Activated CD8-positive, alpha-beta memory T cell treated with anti-CD3 and anti-CD28 coated beads for 1 hour (primary cell): ENCODE data around the gene EIF2B2.

ENCODE experiments used
- DNase-seq, 2 donors: peaks; one replicate each; pipeline ENCODE4 v3.0.0-alpha.2; 2020; ENCODE audit warnings: low read depth in 1 of 2; ENCODE audit errors: extremely low read depth in 1 of 2

EIF2B2 gene

DNA sequence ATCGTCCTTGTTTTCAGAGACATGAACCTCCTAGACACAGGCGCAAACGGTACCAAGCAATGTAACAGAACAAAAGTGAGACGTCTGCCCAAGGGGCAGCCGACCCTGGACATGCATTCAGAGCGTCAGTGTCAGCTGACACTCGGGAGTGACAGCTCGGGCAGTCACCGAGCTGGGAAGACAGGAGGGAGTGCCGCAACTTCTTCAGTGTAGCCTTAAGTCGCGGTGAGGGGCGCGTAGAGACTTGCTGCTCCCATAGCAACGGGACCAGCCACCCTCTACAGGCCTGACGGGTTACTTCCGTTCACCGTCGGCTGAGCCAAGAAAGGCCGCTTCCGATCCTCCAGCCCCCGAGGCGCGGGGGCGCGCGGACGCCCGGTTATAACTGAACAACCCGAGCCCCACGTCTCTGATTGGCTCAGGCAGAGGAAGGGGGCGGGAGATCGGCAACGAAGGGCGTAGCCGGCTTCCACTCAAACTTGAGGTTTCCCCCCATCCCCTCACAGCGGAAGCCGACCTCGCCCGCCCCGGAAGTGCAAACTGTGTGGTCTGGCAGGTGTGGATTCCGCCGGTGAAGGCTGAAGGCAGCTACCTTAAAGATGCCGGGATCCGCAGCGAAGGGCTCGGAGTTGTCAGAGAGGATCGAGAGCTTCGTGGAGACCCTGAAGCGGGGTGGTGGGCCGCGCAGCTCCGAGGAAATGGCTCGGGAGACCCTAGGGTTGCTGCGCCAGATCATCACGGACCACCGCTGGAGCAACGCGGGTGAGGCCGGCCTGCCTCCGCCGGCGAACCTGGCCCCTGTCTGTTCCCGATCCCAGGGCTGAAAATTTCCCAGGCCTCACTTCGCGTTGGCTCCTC is at the start of gene EIF2B2:
TSS of gene EIF2B2 (plus strand) at position 530 of the 858 bp plus-strand sequence. CDS start at position 600, 70 bp downstream.
- DNase-seq: peak; percentile 96 to 97

DNA sequence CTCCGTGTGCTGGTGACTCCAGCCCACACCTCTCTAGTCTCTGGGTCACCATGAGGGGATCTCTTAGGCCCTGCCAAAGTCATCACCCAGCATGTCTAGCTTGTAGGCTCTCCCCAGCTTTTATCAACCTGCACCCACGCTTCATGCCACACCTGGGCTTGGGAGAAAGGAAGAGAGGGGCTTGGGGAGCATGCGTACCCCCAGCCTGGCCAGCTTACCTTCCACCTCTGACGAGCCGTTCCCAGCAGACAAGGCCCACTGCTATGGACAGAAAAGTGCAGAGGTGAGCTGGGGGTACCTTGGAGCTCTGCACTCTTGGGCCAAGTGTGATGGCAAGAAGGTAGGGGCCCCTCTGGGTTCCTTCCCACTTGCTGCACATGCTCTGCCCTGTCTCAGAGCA is 49.0 kb upstream of the EIF2B2 start:
- no peak for DNase-seq

DNA sequence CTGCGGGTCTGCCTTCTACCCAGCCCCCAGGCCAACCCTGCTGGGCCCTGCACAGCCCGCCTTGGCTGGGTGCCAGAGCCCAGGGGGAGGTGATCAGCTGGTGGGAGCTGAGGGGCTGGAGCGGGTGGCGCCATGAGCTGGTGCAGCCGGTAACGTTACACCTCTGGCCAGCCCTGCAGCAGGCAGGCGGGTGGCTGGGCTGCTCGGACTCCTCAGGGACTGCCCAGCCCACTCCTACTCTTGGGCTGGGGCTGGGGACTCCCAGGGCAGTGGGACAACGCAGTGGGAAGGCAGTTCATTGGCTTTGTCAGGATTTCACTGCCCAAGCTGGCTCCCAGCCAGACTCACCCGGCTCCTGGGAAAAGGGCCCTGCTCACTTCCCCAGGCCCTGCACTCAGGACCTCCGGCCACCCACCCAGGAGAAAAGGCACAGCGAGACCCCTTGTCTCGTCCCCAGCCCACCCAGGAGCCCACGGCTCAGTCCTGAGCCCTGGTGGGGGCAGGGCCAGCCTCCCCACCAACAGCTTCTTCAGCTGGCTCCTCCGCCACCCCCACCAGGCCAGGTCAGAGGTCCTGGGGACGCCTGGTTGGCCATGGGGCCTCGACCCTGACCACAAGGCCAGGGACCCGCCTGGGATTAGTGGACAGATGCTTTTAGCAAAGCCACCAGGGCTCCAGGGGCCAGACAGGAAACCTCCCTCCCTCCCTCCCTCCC is 48.3 kb upstream of the EIF2B2 start:
- no peak for DNase-seq

DNA sequence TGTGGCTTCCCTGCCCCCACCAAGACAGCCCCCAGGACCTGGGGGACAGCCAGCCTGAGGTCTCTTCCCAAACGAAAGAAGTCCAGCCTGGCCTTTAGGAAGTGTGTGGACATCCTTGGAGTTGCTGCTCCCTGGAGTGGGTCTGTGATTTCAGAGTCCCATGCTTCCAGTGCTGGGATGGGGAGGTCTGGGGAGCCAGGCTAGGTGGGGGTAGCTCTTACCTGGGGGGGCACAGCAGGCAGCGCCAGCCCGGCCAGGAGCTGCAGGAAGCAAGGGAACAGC is 47.8 kb upstream of the EIF2B2 start:
- no peak for DNase-seq

DNA sequence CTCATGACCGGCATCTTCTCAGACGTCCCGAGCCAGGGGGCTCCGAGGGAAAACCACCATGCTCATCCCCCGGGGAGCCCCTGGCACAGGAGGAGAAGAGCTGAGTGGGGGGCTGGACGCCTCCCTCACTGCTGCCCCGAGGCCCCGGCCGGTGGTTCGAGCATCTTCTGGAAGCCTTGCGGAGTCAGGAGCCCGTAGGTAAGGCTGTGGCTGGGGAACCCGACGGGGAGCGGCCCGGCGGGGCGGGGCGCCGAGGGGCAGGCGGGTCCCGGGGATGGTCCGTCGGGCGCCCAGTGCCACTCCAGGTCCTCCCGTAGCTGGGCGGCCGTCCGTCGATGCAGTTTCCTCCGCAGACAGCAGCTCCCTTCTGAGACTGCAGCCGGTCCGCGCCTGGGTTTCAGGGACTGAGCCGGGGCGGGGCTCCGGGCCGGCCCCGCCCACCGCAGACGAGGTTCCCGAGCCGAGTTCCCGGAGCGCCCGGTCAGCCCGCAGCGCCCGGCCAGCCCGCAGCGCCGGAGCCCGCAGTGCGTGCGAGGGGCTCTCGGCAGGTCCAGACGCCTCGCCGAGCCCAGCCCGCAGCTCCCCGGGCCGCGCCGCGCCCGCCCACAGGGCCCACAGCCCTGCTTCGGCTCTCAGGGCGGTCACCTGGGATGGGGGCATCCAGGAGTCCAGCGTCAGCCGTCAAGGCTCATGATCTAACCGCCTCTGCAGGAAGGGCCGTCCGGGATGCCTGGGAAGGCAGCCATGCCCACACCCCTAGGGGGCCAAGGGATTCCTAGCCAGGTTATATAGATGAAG is 47.3 kb upstream of the EIF2B2 start, which contains the start of gene PGF:
TSS of gene PGF (minus strand) at position 369 of the 798 bp plus-strand sequence. CDS start at position 14, 355 bp downstream.
- no peak for DNase-seq

DNA sequence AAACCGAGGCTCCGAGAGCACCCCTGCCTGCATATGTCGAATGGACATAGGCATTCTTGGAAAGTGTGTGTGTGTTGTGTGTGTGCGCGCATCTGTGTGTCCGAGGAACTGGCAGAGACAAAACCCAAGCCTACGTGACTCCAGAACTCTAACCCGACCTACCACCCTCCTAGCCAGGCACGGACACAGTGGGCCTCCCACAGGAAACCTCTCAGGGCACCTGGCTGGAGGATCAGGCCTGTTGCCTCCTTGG is 46.8 kb upstream of the EIF2B2 start:
- no peak for DNase-seq

DNA sequence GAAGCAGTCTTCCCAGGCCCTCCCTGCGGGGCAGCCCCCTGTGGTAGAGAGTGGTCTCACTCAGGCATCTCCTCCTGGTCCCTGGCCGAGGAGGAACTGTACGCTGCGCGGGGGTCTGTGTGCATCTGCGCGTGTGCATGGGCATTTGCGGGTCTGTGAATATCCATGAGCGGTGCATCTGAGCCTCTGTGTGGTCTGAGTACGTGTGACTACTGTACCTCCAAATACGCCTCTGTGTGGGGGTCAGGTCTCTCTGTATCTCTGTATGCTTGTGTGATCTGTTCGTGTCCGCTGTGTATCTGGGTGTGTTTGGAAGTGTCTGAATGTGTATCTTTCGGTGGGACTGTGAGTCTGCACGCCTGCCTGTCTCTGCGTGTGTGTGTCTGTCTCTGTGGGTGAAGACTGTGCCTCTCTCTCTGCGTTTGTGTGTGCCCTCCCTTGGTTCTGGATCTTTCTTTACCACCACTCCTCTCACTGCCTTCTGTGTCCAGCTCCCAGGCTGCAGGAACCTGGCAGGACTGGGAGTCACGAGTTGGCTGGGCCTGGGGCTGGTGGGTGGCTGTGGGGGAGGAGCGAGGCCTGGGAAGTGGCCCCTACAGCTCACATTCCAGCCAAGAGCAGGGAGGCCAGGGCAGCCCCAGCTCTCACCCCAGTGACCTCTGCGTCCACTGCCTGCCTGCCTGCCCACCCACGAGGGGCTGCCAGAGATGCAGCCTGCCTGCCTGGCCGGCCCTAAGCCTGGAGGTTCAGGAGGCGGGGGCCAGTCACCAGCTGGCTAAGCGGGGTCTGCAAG is 46.2 kb upstream of the EIF2B2 start:
- no peak for DNase-seq

DNA sequence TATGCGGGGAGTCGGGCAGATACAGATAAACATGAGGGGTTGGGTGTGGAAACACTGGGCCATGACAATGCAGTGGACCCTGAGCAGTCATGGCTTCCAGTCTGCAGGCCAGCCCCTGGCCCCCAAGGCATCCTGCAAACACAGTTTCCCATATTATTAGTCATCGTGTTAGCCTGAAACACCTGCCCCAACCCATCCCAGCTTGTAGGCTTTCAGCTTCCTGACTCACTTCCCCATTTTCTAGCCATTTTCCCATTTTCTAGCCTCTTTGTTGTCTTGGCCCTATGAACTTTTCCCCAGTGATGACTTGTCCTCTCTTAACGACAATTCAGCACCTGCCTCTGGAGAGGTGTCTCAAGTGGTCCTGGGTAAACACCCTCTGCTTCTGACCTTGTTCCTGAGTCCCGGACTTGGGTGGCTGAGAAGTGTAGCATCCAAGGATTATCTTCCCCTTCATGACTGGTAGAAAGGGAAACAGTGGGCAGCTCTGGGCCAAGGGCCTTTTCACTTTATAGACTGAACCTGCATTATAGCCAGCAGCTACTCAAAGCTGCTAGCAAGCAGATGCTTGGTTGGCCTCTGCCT is 43.0 kb upstream of the EIF2B2 start:
- DNase-seq: no peak

DNA sequence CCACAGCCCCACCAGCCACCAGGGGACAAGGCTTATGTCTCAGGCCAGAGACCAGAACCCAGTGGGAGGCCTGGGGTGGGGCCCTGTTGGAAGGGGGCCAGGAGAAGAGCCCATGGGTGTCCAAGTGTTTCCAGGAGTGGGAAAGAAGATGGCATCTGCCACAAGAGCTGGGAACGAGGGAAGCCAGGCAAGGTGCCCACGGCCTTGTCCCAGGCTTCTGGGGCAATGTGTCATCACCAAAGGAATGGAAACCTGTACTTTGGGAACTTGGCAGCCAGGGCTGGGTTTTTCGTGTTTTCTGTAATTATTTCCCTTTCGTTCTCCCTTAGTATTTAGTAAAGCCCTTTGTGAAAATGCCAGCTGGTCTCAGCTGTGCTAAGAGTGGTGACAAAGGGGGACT is 42.0 kb upstream of the EIF2B2 start:
- no peak for DNase-seq

DNA sequence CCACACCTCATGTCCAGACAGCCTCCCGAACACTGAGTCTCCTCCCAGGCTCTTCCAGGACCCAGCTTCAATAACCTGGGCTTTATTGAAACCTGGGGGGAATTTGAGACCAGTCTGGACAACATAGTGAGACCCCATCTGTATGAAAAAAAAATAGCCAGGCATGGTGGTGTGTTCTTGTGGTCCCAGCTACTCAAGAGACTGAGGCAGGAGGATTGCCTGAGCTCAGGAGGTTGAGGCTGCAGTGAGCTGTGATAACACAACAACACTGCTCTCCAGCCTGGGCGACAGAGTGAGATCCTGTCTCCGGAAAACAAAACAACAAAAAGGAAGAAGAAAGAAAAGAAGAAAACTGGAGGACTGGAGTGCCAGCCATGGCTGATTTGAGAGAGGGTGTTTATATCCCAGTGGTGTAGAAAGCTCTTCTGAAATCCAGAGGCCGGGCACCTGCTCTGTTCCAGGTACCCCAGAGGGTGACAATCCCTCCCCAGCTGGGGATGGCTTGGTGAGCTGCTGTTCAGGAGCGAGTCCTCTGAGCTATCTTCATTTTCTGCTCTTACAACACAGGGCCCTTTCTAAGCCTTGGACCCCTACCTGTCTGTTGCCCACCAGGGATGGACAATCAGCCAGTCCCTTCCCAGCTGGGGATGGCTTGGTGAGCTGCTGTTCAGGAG is 41.3 kb upstream of the EIF2B2 start:
- DNase-seq: no peak

DNA sequence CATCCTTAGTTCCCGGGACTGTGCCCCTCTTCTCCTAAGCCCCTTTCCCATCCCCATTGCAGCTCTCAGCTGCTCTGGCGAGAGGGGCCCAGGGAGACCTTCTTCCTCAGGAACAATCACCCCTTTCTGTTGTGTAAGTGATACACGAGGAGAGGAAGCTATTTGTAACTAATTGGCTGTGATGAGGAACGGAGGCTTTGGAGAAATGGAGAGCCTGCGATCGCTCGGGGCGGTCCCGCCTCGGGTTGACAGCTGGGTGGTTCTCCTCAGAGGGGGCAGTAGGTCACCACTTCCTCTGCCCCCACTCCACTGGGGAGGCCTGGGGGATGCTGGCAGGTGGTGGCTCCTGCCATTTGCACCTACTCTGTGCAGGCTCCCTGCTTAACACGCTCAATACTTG is 40.7 kb upstream of the EIF2B2 start:
- DNase-seq: no peak

DNA sequence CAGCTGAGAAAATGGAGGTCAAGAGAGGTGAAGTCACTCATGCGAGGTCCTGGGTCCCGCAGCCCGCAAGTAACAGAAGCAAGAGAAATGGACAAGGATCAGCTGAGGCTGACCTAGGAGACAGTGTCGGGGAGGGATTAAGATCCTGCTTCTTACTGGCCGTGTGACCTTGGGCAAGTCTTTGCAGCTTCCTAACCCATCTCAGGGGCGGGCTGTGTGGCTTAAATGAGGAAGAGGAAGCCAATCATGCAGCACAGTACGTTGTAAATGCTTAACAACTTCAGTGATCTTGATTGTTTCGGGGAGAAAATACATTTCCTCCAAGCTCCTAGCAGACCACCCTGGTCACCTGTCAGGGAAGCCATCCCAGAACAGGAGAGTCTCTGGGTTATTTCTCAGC is 40.2 kb upstream of the EIF2B2 start:
- no peak for DNase-seq

DNA sequence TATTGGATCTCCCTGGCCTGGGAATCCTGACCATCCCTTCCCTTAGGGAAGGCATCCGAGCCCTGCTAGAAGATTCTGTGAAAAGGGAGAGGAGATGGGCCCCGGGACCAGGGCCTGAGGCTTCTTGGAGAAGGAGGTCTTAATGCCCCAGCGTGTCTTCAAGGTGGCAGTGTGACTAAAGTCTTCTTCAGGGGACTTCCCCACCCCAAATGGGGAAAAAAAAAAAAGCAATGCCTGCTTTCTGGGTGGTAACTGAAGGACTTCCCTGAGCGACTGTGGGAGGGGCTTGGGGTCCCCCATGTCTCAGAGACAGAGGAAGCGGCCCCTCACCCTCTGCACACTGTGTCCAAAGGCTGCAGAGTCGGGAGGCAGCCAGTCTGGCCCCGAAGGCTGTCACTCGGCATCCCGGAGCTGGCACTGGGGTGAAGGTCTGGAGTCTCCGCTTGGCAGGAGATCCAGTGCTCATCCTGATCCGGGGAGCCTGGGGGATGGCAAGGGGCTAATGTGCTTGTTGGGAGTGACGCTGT is 39.5 kb upstream of the EIF2B2 start:
- DNase-seq: no peak

DNA sequence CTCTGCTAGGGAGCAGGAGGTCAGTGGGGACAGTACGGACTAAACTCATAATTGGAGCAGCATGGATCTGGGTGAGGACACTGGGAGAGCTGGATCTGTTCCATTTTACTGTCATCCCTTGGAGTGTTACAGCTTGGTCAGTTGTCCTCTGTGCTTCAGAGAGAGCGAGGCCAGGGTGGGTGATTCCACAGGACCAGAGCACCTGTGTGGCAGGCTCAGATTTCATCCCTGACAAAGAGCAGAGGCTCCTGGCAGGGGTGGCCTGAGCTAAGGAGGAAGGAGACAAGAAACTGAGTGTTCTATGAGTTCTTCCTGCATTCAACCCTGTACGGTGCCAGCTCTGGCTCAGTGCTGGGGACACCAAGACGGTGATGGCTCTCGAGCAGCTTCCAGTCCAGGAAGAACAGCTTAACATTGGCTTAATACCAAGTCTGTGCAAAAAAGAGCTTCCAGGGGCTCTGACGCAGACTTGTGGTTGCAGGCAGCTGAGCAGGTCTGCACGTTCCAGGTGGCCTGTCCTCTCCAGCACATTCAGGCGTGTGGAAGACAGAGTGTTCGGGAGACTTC is 38.9 kb upstream of the EIF2B2 start:
- DNase-seq: no peak

DNA sequence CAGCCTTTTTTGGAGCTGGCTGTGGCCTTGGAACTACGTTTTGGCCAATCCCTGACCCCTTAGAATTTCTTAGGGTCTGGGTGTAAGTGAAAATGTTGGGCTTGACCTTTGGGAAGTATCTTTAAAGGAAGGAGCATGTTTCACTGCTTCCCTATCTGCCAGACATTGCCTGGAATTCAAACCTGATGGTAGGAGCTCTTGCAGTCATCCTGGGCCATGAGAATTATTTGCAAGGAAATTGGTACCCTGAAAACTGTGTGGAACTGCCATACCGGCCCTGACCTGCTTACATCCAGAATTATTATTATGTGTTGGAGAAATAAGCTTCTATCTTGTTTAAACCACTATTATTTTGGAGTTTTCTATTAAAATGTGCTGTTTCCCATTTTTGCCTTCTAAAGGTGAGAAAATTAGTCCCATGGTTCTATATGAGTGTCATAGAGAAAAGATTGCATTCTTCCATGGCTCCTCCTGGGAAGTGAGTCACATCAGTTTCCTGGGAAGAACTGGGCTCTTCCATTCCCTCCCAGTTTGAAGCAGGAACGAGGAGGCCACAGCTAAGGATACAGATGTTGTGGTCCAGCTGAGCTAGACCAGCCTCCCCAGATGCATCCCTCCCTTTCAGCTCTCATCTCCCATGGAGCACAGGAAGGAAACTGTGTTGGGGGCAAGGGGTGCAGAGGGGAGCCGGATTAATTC is 37.8 kb upstream of the EIF2B2 start:
- DNase-seq: no peak

DNA sequence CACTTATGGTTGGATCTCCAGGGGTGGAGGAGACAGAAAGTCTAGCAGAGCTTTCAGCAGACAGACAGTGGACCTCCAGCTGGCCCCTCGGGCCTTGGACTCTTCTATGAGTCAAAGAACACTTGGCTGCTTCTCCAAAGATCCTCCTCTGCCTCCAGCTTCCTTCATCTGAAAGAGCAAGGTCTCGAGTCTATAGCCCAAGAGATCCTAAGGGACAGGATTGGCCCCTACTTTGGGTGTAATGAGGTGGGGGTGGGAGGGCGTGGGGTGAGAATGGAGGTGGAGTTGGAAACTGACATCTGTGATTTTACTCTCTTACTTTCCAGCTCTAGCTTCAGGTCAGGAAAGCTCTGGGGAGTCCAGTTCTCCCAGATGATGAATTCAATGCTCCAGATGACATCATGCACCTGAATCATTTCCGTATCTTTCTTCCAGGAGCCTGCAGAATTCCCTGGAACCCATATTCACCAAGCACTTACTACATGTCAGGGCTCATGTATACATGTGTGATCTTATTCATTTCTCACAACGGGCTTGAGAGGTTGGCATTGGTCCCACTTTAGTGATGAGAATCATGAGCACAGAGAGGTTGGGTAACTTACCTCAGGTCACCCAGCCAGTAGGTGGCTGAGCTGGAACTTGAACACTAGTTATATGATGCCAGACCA is 37.1 kb upstream of the EIF2B2 start:
- no peak for DNase-seq

DNA sequence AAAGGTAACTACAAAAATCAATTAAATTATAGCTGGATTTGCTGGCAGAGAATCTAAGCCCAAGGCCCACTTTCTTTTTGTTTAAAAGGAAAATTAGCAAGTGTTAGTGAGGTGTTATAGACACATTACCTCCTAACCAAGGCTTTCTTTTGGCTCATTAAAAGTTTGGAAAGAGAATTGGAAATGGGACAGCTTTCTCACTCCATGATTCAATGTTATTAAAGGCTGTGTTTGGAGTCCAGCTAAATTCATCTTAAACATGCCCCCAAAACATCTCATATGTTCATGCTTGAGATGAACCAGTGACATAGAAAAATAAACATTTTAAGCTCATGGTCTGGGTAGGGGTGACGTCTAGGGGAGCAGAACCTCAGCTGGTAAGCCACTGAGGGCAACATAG is 33.9 kb upstream of the EIF2B2 start:
- DNase-seq: no peak

DNA sequence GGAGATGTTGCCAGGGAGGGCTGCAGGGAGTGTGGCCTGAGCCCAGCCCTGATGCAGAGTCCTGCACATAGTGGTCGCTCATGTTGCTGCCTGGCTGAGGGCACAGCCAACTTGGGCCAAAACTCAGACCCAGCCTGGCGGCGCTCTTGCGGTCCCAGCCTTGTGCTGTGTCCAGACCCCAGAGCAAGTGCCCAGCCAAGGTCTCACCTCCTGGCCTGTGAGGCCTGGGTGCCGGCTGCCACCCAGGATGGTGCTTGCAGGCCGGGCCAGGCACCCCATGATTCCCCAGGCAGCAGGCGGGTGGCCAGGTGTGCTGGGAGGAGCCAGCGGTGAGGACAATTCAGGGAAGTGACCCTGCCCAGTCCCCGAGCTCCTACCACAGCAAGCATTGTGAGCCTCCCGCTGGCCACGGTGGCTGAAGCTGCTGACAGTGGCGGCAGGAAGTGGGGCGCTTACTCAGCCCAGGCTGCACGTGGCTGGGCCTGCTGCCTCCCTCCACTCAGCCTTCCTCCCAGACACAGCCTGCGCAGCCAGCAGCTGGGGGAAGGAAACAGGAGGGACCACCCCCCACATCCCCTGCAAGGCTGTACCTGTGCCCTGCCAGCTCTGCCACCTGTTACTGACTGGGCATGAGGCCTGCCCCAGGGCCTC is 29.6 kb upstream of the EIF2B2 start:
- DNase-seq: no peak
